GM21367 (cell line): Measurements from ENCODE around the gene FAM120B.

Experiments
- ATAC-seq: cut with Tn5 transposase; IDR thresholded peaks from one replicate; pipeline ENCODE4 v1.9.1; 2021; ENCODE audit not compliant: unreplicated experiment

FAM120B gene

GRCh38 chr6:170286246-170286933, 20.2 kb upstream of the FAM120B start:
- ATAC-seq: no peak

GRCh38 chr6:170286934-170287265, 19.7 kb upstream of the FAM120B start:
- ATAC-seq: no peak

- ATAC-seq: no peak
These were observed 19.1 kb upstream of the FAM120B start for GRCh38 chr6:170287371-170287876.

GRCh38 chr6:170288091-170288631, 18.4 kb upstream of the FAM120B start:
- ATAC-seq: no peak

GRCh38 chr6:170288852-170289179, 17.7 kb upstream of the FAM120B start:
- no peak for ATAC-seq

- ATAC-seq: no peak
These were observed 17.2 kb upstream of the FAM120B start for GRCh38 chr6:170289180-170289931.

- no peak for ATAC-seq
These were observed 16.6 kb upstream of the FAM120B start for GRCh38 chr6:170289951-170290295.

- peak; percentile 31 for ATAC-seq
These were observed 16.0 kb upstream of the FAM120B start, which contains the start of gene DLL1 for GRCh38 chr6:170290296-170291128. DLL1 (minus strand) TSS chr6:170291078; CDS start chr6:170290139, 939 bp downstream.

GRCh38 chr6:170291271-170292110, 15.1 kb upstream of the FAM120B start:
- ATAC-seq: no peak

- no peak for ATAC-seq
These were observed 14.5 kb upstream of the FAM120B start for GRCh38 chr6:170292111-170292406.

GRCh38 chr6:170292407-170293158, 14.0 kb upstream of the FAM120B start:
- no peak for ATAC-seq

- no peak for ATAC-seq
These were observed 13.0 kb upstream of the FAM120B start for GRCh38 chr6:170293341-170294231.

GRCh38 chr6:170294298-170294730, 12.2 kb upstream of the FAM120B start:
- ATAC-seq: no peak

- no peak for ATAC-seq
These were observed 11.6 kb upstream of the FAM120B start for GRCh38 chr6:170294813-170295509.

GRCh38 chr6:170295510-170296422, 10.8 kb upstream of the FAM120B start:
- ATAC-seq: peak; percentile 51

- ATAC-seq: no peak
These were observed 10.2 kb upstream of the FAM120B start for GRCh38 chr6:170296423-170296745.
